Measurements from ENCODE around the gene TMEM120B. TPM values are rescaled to one million over a fixed set of nuclear protein-coding genes. Genes with fewer than 3 reads are reported as not detected.

Gene TMEM120B
- total RNA-seq, 1 experiment from 2014 or later, result 20.5 TPM

GRCh38 chr12:121770813-121771625 lies 58.5 kb downstream of the TMEM120B start:
- H3K4me2 ChIP-seq (ENCODE audit: low read length), result no peak overlapping the region
- no TSS peak for BruUV-seq (replicated peaks)

More at GRCh38 chr12:121770813-121771625, 58.5 kb downstream of the TMEM120B start:
- CTCF ChIA-PET, result interaction anchor here (1.1 kb wide), 1 partner anchor 77 kb away, joined by 3 read pairs; no protein-coding TSS in a partner anchor
- DNase-seq (ENCODE audit: low read depth, low spot score), result no peak
- no peak overlapping the region for H3K4me3 ChIP-seq (replicated peaks in 1 of 2; ENCODE audit: low read depth in 1 of 2, low read length in 2 of 2)
- H3K9me3 ChIP-seq (ENCODE audit: control insufficient read depth in 1 of 2, insufficient read depth in 1 of 2, low read depth in 1 of 2, low read length in 2 of 2), result no peaks in the 10 kb centered on the region
- TF ChIP-seq SIN3A (IDR thresholded peaks at IDR 0.05; ENCODE audit: low read depth) (no peak), CTCF (IDR thresholded peaks at IDR 0.05 in 2 of 3, conservative IDR thresholded peaks at IDR 0.05 in 1 of 3; ENCODE audit: borderline replicate concordance in 1 of 3, insufficient read depth in 1 of 3, low read depth in 2 of 3, low read length in 2 of 3) (no peak), RAD21 (IDR thresholded peaks at IDR 0.05; ENCODE audit: low read depth) (no peak), EZH2phosphoT487 (IDR thresholded peaks at IDR 0.05; ENCODE audit: borderline replicate concordance) (no peak), TCF7L2 (IDR thresholded peaks at IDR 0.05; ENCODE audit: borderline replicate concordance, extremely low read depth, insufficient read depth, insufficient read length) (no peak), POLR2AphosphoS5 (IDR thresholded peaks at IDR 0.05; ENCODE audit: low read depth, low read length) (no peak), EZH2 (IDR thresholded peaks at IDR 0.05) (no peak), ZFX (IDR thresholded peaks at IDR 0.05) (no peak), ATF3 (IDR thresholded peaks at IDR 0.05) (no peak)
- no peak overlapping the region for H3K9ac ChIP-seq (ENCODE audit: low read length)
- intact Hi-C loops (cut with micrococcal nuclease), result no loop called here
- H2AFZ ChIP-seq (ENCODE audit: low read depth, low read length, poor library complexity, severe bottlenecking), result no peak overlapping the region
- no peaks in the 10 kb centered on the region for H4K20me1 ChIP-seq (ENCODE audit: insufficient read depth)
- RAD21 ChIA-PET (ENCODE audit: low non-redundant PET in 1 of 2, low total read pairs in 2 of 2, uncharacterized antibody in 2 of 2, unreplicated experiment in 2 of 2), result no interaction called here
- no peak overlapping the region for H3K27ac ChIP-seq (ENCODE audit: low read depth, low read length)
- no peaks in the 10 kb centered on the region for H3K27me3 ChIP-seq (ENCODE audit: insufficient read depth, low read length)
- H3K79me2 ChIP-seq (ENCODE audit: insufficient read depth, low read length), result no peaks in the 10 kb centered on the region
- H3K4me1 ChIP-seq (ENCODE audit: control insufficient read depth in 1 of 2, insufficient read depth in 2 of 2, low read length in 2 of 2), result peaks cover 24 to 44% of the 10 kb centered on the region in 2 experiments
- no peak for ATAC-seq
- H3K9me2 ChIP-seq (ENCODE audit: insufficient read depth), result no peaks in the 10 kb centered on the region
- POLR2A ChIA-PET, result no interaction called here
- H3K36me3 ChIP-seq (ENCODE audit: control insufficient read depth in 1 of 2, insufficient read depth in 2 of 2, low read length in 2 of 2), result no peaks in the 10 kb centered on the region

Measured in HCT116 (cell line).